Non-pigmented ciliary epithelial cell (primary cell): Measurements from ENCODE around the gene MS4A15.

Experiments
- DNase-seq: peaks from one replicate; pipeline ENCODE4 v3.0.0-alpha.2; 2010; ENCODE audit warnings: low read depth

Gene MS4A15

DNA sequence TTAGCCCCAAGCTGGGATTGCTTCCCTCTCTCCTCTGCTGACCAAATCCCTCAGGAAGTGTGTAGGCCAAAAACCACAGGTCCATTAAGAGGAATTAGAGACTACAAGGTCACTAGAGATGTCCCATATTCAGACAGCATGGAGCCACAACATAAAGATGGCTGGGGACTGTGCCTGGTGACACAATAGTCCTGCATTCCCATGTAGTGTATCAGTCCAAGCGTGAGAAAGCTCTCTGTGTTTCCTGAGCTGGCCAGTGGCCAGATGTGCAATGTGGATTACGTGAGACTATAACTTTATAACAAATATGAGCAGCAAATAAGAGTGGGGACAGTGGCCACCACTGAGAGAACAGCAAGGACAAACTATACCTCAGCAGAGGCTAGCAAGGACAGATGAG, 20.9 kb downstream of the MS4A15 start:
- DNase-seq = peak; percentile 65

GRCh38 chr11:60780065-60780464, 23.4 kb downstream of the MS4A15 start:
- DNase-seq = no peak

GRCh38 chr11:60780774-60781173, 24.1 kb downstream of the MS4A15 start:
- no peak for DNase-seq

DNA sequence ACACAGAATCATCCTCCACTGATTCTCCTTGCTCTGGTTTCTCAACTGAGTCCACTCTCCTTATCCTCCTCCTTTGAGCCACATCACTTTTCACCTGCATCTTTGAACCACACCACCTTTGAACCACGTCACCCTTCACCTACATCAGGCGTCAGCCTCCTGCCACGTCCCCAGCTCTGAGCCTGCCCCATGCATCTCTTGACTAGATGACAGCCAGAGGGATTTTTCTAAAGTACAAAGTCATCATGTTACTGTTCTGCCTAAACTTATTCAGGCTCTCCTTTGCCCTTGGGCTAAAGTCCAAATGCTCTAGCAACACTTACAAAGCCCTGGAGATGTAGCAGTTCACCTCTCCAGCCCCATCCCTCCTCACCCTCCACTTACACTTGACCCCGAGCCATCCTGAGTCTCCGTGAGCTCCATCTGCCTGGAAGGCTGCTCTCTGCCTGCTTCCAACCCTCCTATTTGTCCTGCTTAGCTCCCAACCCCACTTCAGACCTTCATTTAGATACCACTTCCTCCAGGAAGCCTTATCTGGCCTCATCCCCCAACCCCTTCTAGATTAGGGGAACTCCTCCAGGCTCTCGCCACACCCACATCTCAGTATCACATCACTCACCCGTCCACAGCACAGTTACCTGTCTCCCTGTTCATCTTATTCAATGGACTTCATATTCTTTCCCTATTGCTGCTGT, 24.8 kb downstream of the MS4A15 start:
- DNase-seq = no peak

GRCh38 chr11:60781981-60782316, 25.3 kb downstream of the MS4A15 start:
- DNase-seq = no peak

DNA sequence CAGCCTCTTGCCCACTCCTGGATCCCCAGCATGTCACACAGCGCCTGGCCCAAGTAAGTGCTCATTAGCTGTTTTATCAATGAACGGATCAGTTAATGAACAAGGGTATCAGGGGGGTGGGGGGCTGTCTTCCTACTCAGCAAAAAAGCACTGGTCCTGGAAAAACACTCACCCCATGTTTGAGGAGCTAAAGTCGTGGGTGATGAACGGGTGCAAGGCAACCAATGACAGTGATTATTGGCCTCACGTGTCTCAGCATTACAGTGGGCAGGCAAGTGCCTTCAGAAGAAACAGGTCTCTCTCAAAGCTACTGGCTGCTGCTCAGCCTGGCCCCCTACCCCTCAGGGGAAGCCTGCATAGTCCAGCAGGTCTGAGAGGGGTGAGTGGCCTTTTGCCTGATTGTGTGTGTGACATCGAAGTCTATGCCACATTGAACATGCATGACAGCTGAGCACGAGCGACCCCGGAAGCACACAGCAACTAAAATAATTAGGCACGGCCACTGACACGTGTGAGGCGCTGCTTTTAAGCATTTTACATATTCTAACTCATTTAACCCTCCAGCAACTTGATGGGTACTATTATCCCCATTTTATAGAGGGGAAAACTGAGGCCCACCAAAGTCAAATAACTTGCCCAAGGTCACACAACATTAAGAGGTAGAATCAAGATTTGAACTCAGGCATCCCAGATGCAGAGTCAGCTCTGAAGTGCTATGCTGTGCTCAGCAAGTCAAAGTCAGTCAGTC, 25.9 kb downstream of the MS4A15 start:
- DNase-seq = no peak

DNA sequence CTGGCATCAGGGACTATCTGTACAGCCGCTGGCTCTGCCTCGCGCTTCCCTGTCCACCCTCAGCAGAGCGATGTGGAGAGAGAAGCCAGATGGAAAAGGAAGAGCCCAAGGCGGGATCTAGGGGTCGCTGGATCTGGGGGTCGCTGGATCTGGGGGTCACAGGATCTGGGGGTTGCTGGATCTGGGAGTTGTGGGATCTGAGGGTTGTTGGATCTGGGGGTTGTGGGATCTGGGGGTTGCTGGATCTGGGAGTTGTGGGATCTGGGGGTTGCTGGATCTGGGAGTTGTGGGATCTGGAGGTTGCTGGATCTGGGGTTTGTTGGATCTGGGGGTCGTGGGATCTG, 26.4 kb downstream of the MS4A15 start:
- no peak for DNase-seq

DNA sequence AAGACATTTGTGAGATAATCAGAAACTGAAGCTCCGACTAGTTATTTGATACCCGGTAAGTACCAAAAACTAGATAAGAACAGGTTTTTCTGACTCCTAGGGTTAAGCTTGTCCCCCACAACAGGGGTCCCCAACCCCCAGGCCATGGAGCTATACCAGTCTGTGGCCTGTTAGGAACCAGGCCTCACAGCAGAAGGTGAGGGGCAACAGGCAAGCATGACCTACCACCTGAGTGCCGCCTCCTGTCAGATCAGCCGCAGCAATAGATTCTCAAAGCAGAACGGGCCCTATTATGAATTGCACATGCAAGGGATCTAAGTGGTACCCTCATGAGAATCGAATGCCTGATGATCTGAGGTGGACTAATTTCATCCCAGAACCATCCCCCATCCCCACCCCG, 27.2 kb downstream of the MS4A15 start:
- DNase-seq = no peak

DNA sequence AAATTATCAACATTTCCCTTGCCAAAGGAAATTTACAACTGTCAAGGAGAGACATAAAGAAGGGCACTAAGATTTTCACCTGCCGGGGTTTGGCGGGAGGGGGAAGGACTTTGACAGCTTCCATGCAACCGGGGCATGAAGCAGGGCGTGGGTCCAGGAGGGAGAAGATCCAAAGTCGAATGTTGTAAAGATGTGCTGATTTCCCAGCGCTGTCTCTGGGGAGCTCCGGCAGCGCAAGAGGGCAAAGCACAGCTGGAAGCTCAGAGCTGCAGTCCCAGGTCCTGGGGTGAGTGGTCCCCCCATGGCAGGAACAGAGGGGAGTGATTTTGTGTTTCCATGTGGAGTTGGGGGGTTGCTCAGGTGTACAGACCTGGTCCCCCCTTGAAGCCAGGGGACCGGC, 28.5 kb downstream of the MS4A15 start, which contains the start of gene MS4A10:
Gene MS4A10 (plus strand): TSS at position 198 of the 400 bp plus-strand sequence. CDS start 5,003 bp downstream, outside the sequence.
- no peak for DNase-seq

DNA sequence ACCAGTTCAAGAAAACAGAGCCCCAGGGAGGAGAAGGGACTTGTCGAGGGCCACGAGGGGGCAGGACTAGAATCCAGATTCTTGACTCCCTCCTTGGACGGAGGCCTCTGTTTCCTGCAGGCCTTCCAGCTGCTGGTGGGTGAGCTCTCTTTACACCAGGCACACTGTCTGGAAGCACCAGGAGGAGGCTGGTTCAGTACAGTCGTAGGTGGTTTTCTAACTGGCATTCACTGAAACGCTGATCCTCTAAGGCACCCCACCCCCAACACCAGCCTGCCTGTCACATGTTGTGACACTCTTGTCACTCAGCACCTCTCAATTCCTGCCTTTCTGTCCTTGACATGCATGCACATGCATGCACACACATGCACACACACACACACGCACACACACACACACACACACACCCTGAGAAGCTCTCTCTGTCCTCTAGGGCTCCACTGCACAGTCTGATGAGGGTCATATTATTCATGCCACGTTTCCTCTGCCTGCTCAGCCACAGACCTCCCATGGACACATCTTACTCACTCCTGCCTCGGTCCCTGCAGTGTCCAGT, 29.2 kb downstream of the MS4A15 start:
- peak; percentile 22 for DNase-seq

GRCh38 chr11:60786811-60787567, 30.3 kb downstream of the MS4A15 start:
- DNase-seq = peak; percentile 9

DNA sequence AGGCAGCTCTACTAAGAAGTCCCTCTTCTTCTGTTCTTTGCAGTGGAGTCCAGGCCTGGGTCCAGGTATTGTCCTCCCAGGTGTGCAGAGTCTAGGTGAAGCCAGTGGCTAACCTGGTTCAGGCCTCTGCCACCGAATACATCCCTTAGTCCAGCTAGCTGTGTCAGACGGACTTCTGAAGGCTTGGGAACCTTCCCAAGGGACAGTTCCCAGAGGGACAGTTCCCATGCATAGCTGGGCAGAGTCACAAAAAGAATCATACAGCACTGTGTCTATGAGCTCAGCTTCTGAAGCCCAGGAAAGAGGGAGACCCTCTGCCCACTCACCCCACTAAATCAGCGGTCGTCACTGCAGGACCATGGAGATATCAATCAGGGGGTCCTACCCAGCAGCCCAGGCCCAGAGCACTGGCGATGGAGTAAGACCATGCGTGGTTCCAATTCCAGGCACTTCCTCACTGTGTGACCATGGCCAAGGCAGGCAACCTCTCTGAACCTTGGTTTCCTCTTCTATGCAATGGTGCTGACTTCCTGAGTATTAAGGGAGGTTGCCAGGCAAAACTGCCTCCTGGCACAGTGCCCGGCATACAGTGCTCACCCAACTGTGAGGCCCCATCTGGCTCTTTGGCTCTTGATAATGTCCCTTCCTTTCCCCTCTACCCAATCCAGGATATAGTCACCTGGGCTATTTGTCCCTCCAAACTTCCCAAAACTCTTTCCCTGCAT, 31.9 kb downstream of the MS4A15 start:
- DNase-seq = no peak

- DNase-seq = no peak
Observed at GRCh38 chr11:60790726-60791125, 34.1 kb downstream of the MS4A15 start.

GRCh38 chr11:60791153-60791933, 34.7 kb downstream of the MS4A15 start:
- DNase-seq = no peak

DNA sequence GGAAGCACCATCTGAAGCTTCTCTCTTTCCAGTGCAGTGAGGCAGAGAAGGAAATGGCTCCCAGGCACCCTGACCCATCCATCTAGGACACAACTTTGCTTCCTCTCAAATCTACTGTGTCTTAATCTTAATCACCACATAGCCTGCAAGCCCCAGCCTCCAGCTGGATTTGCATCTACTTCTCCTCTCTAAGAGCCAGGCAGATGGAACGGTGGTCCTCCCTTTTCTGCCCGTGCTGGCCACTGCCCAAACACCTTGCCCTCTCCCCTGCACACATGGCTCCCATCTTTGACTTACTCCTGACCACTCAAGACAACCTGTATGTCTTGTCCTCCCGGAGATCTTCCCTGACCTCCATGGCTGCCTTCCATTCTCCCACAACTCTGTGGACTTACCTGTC, 35.9 kb downstream of the MS4A15 start:
- DNase-seq = no peak

DNA sequence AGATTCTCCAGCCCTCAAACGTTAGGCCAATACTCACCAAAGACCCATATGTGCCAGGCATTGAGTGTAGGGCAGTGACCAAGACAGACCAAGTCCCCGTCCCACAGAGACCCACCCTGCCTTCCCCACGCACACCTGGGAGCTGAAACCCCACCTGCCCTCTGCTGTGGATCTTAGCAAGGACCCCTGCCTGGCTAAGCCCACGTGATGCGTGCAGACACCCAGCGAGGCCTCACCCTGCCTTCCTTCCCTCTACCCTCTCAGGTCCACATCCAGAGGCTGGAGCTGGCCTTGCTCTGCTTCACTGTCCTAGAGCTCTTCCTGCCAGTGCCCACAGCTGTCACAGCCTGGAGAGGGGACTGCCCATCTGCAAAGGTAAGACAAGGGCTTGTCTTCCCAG, 38.6 kb downstream of the MS4A15 start:
- no peak for DNase-seq

DNA sequence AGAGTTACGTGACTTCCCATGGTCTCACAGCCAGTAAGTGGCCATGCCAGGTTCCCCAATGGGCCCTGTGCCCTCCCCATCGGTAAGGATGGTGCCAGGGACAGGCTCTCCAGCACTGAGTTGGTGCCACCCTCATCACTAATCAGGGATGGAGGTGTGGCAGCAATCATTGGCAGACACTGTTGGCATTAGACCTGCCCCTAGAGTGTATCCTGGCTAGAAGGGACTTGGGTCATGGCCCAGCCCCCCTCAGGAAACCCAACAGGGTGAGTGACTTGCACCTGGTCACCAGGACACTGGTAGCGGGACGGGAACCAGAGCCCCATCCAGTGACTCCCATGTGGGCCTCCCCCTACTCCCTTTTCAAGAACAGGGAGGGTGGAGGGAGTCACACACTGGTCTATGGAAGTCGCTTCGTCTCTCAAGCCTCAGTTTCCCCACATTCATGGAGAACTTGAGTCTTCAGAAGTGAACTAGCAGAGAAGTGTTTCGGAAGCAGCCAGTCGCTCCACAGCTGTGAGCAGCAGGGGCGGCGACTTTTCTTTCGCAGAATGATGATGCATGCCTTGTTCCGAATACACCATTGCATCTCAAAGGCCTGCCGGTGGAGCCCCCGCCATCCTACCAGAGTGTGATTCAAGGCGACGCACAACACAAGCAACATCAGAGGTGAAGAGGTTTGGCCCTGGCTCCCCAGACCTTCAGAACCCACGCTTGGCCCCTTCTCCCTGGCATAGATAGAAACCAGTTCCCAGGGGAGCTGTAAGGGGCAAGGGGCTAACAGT, 41.4 kb downstream of the MS4A15 start:
- DNase-seq = no peak

GRCh38 chr11:60798631-60799030, 42.0 kb downstream of the MS4A15 start:
- DNase-seq = no peak

DNA sequence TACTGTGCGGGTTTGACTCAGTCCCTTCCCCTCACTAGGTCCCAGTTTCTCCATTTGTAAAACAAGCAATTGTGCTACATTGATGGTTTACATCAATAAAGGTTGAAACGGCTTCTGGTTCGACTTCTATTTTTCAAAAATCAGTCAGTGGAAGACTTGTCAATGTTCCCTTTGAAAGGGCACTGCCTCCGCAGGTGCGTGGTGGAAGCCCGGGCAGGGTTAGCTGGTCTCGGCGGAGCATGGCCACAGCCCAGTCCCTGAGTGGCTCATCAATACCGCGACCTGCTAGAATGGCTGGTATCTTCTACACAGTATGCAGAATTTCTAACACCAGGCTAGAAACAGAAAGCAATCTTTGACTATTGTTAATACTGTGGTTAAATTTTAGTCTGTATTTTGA, 44.5 kb downstream of the MS4A15 start:
- DNase-seq = no peak

DNA sequence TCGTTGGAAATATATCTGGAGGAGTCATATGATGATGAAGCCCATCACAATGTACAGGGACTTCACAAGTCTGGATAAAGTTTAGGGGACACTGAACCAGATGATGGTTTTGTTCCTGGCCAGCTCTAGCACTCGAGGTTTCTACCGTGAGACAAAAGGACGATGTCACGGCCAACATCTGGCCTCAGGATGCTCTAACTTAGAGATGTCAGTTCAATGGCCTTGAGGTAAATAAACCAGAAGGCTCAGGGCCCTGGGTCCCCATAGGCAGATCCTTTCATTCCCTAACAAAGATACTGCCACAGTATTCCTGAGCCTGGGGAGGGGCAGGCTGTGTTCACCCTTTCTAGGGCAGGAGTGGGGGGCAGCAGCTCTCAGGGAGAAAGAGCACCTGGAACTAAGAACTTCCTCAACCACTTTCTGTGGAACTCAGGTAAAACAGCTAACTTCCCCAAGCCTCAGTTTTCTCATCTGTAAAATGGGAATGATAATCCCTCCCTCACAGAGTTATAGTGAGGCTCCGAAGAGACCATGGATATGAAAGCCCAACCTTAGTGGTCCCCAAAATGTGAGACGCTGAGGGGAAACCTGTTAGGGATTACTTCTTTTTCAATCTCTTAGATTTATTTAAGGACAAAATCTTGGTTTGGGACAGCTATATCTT, 46.7 kb downstream of the MS4A15 start:
- DNase-seq = no peak
